ENCODE data around the gene APBB2.

The APBB2 gene

DNA sequence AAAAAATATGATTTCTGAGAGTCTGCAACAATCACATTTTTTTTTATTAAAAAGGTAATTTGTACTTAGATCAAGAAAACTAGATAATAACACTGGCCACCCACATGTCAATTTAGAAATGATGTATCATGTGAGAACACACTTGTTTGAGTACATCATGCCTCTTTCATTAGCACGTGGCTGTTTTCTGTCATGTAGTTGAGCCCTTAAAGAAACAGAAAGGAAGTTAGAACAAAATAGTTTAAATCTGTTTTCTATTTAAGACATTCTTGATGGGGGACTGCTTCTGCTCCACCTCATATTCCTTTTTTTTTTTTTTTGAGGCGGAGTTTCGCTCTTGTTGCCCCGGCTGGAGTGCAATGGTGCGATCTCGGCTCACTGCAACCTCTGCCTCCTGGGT is 257.1 kb downstream of the APBB2 start:
- TF ChIP-seq ZFP3 (CRISPR knock-in tag; IDR thresholded peaks at IDR 0.05) (no peak), PPARA (CRISPR knock-in tag; IDR thresholded peaks at IDR 0.05; ENCODE audit: borderline replicate concordance) (no peak), ZNF565 (CRISPR knock-in tag; conservative IDR thresholded peaks at IDR 0.05; ENCODE audit: low read depth) (no peak), RARB (CRISPR knock-in tag; IDR thresholded peaks at IDR 0.05) (no peak), ISL1 (CRISPR knock-in tag; IDR thresholded peaks at IDR 0.05) (no peak), SNAI2 (CRISPR knock-in tag; IDR thresholded peaks at IDR 0.05) (no peak), BACH2 (CRISPR knock-in tag; IDR thresholded peaks at IDR 0.05; ENCODE audit: borderline replicate concordance) (no peak), GLIS3 (CRISPR knock-in tag; IDR thresholded peaks at IDR 0.05) (no peak), ZNF70 (CRISPR knock-in tag; IDR thresholded peaks at IDR 0.05) (no peak), OSR1 (CRISPR knock-in tag; IDR thresholded peaks at IDR 0.05) (no peak)
- TF ChIP-seq, protein P1, sequence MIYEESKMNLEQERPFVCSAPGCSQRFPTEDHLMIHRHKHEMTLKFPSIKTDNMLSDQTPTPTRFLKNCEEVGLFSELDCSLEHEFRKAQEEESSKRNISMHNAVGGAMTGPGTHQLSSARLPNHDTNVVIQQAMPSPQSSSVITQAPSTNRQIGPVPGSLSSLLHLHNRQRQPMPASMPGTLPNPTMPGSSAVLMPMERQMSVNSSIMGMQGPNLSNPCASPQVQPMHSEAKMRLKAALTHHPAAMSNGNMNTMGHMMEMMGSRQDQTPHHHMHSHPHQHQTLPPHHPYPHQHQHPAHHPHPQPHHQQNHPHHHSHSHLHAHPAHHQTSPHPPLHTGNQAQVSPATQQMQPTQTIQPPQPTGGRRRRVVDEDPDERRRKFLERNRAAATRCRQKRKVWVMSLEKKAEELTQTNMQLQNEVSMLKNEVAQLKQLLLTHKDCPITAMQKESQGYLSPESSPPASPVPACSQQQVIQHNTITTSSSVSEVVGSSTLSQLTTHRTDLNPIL (CRISPR knock-in tag; IDR thresholded peaks at IDR 0.05; ENCODE audit: low read depth) = no peak
- ATAC-seq = no peak; the same call in 2 of the 3 replicates

DNA sequence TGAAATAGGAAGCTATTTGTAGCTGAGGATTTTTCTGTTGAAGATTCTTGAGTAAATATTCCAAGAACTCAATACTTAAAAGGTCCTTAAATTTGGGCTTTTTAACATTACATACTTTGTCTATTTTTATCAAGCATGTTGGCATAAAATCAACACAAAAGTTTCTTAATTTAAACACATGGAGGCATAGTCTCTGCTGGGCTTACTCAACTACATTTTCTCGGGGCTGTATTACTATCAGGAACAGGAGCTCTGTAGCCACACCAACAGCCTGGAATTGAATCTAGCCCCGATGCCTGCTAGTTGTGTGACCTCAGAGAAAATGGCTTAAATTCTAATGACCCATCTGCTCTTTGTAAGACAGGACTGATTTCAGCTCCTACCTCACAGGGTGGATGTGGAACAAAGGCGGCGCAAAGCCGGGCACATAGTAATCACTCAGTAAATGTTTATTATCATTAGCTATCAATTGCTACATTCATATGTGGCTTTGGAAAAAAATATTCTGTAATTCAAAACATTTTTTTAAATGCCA is 257.6 kb downstream of the APBB2 start:
- no peak for ATAC-seq
- TF ChIP-seq ISL1 (CRISPR knock-in tag; IDR thresholded peaks at IDR 0.05) = no peak
- no peak for TF ChIP-seq BACH2 (CRISPR knock-in tag; IDR thresholded peaks at IDR 0.05; ENCODE audit: borderline replicate concordance)
- TF ChIP-seq OSR1 (CRISPR knock-in tag; IDR thresholded peaks at IDR 0.05) = no peak
- TF ChIP-seq ZNF565 (CRISPR knock-in tag; conservative IDR thresholded peaks at IDR 0.05; ENCODE audit: low read depth) = no peak
- TF ChIP-seq GLIS3 (CRISPR knock-in tag; IDR thresholded peaks at IDR 0.05) = no peak
- TF ChIP-seq TOX (CRISPR knock-in tag; IDR thresholded peaks at IDR 0.05; ENCODE audit: borderline replicate concordance) = no peak
- TF ChIP-seq, protein P1 (CRISPR knock-in tag; IDR thresholded peaks at IDR 0.05; ENCODE audit: low read depth) = no peak
- TF ChIP-seq ZFP3 (CRISPR knock-in tag; IDR thresholded peaks at IDR 0.05) = no peak
- TF ChIP-seq CSDC2 (CRISPR knock-in tag; IDR thresholded peaks at IDR 0.05) = no peak
- TF ChIP-seq, protein P2, sequence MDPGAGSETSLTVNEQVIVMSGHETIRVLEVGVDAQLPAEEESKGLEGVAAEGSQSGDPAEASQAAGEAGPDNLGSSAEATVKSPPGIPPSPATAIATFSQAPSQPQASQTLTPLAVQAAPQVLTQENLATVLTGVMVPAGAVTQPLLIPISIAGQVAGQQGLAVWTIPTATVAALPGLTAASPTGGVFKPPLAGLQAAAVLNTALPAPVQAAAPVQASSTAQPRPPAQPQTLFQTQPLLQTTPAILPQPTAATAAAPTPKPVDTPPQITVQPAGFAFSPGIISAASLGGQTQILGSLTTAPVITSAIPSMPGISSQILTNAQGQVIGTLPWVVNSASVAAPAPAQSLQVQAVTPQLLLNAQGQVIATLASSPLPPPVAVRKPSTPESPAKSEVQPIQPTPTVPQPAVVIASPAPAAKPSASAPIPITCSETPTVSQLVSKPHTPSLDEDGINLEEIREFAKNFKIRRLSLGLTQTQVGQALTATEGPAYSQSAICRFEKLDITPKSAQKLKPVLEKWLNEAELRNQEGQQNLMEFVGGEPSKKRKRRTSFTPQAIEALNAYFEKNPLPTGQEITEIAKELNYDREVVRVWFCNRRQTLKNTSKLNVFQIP (CRISPR knock-in tag; IDR thresholded peaks at IDR 0.05; ENCODE audit: borderline replicate concordance, low read depth) = no peak
- TF ChIP-seq ARNTL (CRISPR knock-in tag; IDR thresholded peaks at IDR 0.05; ENCODE audit: borderline replicate concordance, low read depth) = no peak
- TF ChIP-seq, protein P3, sequence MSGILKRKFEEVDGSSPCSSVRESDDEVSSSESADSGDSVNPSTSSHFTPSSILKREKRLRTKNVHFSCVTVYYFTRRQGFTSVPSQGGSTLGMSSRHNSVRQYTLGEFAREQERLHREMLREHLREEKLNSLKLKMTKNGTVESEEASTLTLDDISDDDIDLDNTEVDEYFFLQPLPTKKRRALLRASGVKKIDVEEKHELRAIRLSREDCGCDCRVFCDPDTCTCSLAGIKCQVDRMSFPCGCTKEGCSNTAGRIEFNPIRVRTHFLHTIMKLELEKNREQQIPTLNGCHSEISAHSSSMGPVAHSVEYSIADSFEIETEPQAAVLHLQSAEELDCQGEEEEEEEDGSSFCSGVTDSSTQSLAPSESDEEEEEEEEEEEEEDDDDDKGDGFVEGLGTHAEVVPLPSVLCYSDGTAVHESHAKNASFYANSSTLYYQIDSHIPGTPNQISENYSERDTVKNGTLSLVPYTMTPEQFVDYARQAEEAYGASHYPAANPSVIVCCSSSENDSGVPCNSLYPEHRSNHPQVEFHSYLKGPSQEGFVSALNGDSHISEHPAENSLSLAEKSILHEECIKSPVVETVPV (CRISPR knock-in tag; IDR thresholded peaks at IDR 0.05) = no peak
- TF ChIP-seq ZC3H10 (CRISPR knock-in tag; IDR thresholded peaks at IDR 0.05) = no peak
- no peak for TF ChIP-seq ESRRG (CRISPR knock-in tag; IDR thresholded peaks at IDR 0.05)
- no peak for TF ChIP-seq TCF4 (CRISPR knock-in tag; IDR thresholded peaks at IDR 0.05; ENCODE audit: borderline replicate concordance)

DNA sequence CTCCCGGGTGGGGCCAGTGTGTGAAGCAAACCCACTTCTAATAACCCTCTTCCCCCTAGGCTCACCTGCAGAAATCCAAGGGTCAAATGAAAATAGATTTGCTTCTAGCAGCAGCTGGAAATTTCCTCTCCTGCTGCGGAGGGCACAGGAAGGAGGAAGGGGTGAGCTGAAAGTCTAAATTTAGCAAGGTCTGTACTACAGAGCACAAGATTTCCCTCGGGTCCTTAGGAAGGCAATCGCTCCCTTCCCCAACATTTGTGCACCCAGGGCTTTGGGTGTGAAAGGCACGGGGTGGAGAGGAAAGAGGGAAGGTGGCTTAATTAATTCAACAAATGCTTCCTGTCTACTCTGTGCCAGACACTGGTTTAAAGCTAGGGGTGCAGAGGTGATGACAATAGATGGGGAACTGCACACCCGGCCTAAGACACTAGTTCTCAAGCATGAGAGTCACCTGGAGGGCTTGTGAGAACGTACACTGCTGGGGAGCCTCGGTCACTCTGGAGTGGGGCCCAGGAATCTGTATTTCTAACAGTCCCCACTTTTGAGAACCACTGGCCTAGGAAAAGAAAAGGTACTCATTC is 260.2 kb downstream of the APBB2 start:
- no peak for ATAC-seq
- TF ChIP-seq ZFP30 (CRISPR knock-in tag; IDR thresholded peaks at IDR 0.05) (no peak), SNAI2 (CRISPR knock-in tag; IDR thresholded peaks at IDR 0.05) (no peak), PPARA (CRISPR knock-in tag; IDR thresholded peaks at IDR 0.05; ENCODE audit: borderline replicate concordance) (no peak), ARNTL (CRISPR knock-in tag; IDR thresholded peaks at IDR 0.05; ENCODE audit: borderline replicate concordance, low read depth) (no peak), ZC3H10 (CRISPR knock-in tag; IDR thresholded peaks at IDR 0.05) (no peak), TCF4 (CRISPR knock-in tag; IDR thresholded peaks at IDR 0.05; ENCODE audit: borderline replicate concordance) (no peak), ZFP3 (CRISPR knock-in tag; IDR thresholded peaks at IDR 0.05) (no peak), OSR1 (CRISPR knock-in tag; IDR thresholded peaks at IDR 0.05) (no peak)
- TF ChIP-seq, protein P1 (CRISPR knock-in tag; IDR thresholded peaks at IDR 0.05; ENCODE audit: low read depth) = no peak

All from SK-N-SH treated with all-trans-retinoic acid at 6 μM for 48 hours (cell line).